Glutamatergic neuron (in vitro differentiated cells): ENCODE measurements around the gene VSIG10L. TPM values are rescaled to one million over a fixed set of nuclear protein-coding genes. Genes with fewer than 3 reads are reported as not detected.
A peak's percentile ranks its signal among the peaks of the same experiment; 100 is the strongest.

Source experiments
- DNase-seq: peaks from one replicate; pipeline ENCODE4 v3.0.0; 2022
- H3K27ac Mint-ChIP-seq: one replicate; pipeline ENCODE4 v1.8.0; 2020; ENCODE audit warnings: mild to moderate bottlenecking, mixed read lengths, inconsistent platforms; ENCODE audit not compliant: unreplicated experiment
- H3K27me3 Mint-ChIP-seq: one replicate; pipeline ENCODE4 v1.8.0; 2020; ENCODE audit warnings: mild to moderate bottlenecking, moderate library complexity, mixed read lengths, inconsistent platforms; ENCODE audit not compliant: unreplicated experiment
- H3K36me3 Mint-ChIP-seq: one replicate; pipeline ENCODE4 v1.8.0; 2020; ENCODE audit warnings: mild to moderate bottlenecking, mixed read lengths, inconsistent platforms; ENCODE audit not compliant: unreplicated experiment
- H3K4me1 Mint-ChIP-seq: one replicate; pipeline ENCODE4 v1.8.0; 2020; ENCODE audit warnings: mild to moderate bottlenecking, low read depth, mixed read lengths, inconsistent platforms; ENCODE audit not compliant: unreplicated experiment
- H3K4me3 Mint-ChIP-seq: one replicate; pipeline ENCODE4 v1.8.0; 2020; ENCODE audit warnings: mild to moderate bottlenecking, mixed read lengths, inconsistent platforms; ENCODE audit not compliant: unreplicated experiment
- H3K9me3 Mint-ChIP-seq: one replicate; pipeline ENCODE4 v1.8.0; 2020; ENCODE audit warnings: mild to moderate bottlenecking, moderate library complexity, mixed read lengths, inconsistent platforms; ENCODE audit not compliant: unreplicated experiment
- total RNA-seq: library from RNA; stranded (reverse); fragmentation: NEBNext Ultra II Directional; extraction: Animal tissue kit (Norgen Biotek cat#: 25700); gene quantifications from one replicate; pipeline ENCODE4 v1.2.1, GENCODE V29; 2021; ENCODE audit not compliant: unreplicated experiment
- TF ChIP-seq, protein P1 (sequence below): fragments of 200-600 bp; sonication (generic); IDR thresholded peaks from one replicate; pipeline ENCODE4 v1.5.0; 2021; ENCODE audit not compliant: partially characterized antibody, unreplicated experiment

Gene VSIG10L
- total RNA-seq, 1 donor from 2014 or later, result 3.5 TPM

GRCh38 chr19:51357952-51358351 is 16.0 kb upstream of the VSIG10L start:
- Mint-ChIP-seq H3K27ac (no peak overlapping the region), H3K9me3 (peaks cover 12% of the 10 kb centered on the region), H3K4me1 (peaks cover 5% of the 10 kb centered on the region), H3K36me3 (no peaks in the 10 kb centered on the region), H3K27me3 (peaks cover 1% of the 10 kb centered on the region), H3K4me3 (no peak overlapping the region)
- no peak for DNase-seq
- TF ChIP-seq, protein P1, sequence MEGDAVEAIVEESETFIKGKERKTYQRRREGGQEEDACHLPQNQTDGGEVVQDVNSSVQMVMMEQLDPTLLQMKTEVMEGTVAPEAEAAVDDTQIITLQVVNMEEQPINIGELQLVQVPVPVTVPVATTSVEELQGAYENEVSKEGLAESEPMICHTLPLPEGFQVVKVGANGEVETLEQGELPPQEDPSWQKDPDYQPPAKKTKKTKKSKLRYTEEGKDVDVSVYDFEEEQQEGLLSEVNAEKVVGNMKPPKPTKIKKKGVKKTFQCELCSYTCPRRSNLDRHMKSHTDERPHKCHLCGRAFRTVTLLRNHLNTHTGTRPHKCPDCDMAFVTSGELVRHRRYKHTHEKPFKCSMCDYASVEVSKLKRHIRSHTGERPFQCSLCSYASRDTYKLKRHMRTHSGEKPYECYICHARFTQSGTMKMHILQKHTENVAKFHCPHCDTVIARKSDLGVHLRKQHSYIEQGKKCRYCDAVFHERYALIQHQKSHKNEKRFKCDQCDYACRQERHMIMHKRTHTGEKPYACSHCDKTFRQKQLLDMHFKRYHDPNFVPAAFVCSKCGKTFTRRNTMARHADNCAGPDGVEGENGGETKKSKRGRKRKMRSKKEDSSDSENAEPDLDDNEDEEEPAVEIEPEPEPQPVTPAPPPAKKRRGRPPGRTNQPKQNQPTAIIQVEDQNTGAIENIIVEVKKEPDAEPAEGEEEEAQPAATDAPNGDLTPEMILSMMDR, result no peak

DNA sequence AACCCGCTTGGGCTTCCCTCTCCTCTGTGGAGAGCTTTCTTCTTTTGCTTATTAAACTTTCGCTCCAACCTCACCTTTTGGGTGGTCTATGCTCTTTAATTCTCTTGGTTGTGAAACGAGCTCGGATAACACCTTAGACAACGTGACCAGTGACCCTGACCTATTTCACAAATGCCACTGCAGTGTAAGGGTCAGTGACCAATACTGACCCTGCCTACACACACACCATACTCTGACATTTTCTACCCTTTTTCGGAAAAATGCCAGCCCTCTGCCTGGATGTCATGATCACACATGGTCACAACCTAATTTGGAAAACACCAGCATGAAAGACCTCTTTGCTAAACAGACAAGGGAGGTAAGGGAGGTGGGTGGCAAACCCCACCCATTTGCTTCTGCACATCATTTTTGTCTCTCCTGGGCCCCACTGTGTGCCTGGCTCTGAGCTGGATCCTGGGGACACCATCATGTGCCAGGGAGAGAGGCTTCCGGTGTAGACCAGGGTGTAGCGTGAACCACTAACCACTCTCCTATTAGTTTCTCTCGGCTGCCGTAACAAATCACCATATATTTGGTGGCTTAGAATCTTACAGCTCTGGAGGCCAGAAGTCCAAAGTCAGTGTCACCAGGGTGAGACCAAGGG is 14.3 kb upstream of the VSIG10L start:
- Mint-ChIP-seq H3K4me1 (peaks cover 5% of the 10 kb centered on the region), H3K27me3 (peaks cover 3% of the 10 kb centered on the region), H3K9me3 (peaks cover 15% of the 10 kb centered on the region), H3K36me3 (peaks cover 11% of the 10 kb centered on the region), H3K27ac (no peak overlapping the region), H3K4me3 (peak overlapping the region; percentile 42)
- DNase-seq, result no peak
- TF ChIP-seq, protein P1, result no peak

DNA sequence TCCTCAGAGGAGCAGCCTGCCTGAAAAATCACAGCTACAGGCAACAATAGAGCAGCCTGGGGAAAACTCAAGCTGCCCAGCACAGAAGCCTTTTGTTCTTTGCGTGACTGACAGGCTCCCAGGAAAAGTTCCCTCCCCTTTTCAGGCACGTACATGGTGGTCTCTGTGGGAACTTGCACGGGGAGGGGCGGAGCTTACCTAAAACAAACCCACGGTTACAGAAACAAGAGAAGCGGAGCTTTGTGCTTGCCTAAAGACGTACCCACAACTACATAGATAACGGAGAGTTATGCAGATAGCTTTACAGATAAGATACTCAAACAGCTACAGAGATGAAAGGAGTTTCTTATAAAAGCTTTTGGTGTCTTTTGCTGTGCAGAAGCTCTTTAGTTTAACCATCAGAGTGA is 12.8 kb upstream of the VSIG10L start:
- H3K4me1 Mint-ChIP-seq, result peaks cover 5% of the 10 kb centered on the region
- TF ChIP-seq, protein P1, result no peak
- H3K36me3 Mint-ChIP-seq, result peaks cover 11% of the 10 kb centered on the region
- peak overlapping the region; percentile 93 for H3K27ac Mint-ChIP-seq
- H3K4me3 Mint-ChIP-seq, result peak overlapping the region; percentile 81
- peaks cover 17% of the 10 kb centered on the region for H3K9me3 Mint-ChIP-seq
- DNase-seq, result peak; percentile 61
- peaks cover 3% of the 10 kb centered on the region for H3K27me3 Mint-ChIP-seq

GRCh38 chr19:51354103-51354741 is 12.3 kb upstream of the VSIG10L start:
- Mint-ChIP-seq H3K4me1 (peaks cover 5% of the 10 kb centered on the region), H3K9me3 (peaks cover 15% of the 10 kb centered on the region), H3K27me3 (peaks cover 3% of the 10 kb centered on the region), H3K4me3 (peak overlapping the region; percentile 81), H3K27ac (peak overlapping the region; percentile 93), H3K36me3 (peaks cover 11% of the 10 kb centered on the region)
- DNase-seq, result peak; percentile 66
- TF ChIP-seq, protein P1, result no peak

DNA sequence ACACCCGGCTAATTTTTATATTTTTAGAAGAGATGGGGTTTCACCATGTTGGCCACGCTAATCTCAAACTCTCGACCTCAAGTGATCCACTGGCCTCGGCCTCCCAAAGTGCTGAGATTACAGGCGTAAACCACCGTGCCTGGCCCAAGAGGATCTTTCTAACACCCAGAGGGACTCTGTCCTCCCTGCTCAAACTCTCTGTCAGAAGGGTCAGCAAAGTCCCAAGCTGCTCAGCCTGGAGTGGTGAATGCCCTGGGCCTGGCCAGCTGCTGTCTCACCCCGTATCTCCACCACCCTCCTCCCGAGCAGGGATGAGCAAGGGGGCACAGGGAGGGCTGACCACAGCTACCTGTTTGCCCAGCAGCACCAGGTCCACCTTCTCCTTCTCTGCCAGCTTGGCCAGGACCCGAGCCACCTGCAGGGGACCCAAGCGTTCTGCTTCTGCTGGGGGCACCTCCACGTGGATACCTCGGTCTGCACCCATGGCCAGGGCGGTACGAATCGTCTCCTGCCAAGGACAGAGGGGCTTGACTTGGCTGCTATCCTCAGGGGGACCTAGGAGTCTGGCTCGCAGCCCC is 10.9 kb upstream of the VSIG10L start:
- DNase-seq, result no peak
- Mint-ChIP-seq H3K36me3 (peaks cover 11% of the 10 kb centered on the region), H3K4me3 (no peak overlapping the region), H3K27me3 (peaks cover 3% of the 10 kb centered on the region), H3K9me3 (peaks cover 15% of the 10 kb centered on the region), H3K4me1 (peaks cover 5% of the 10 kb centered on the region), H3K27ac (no peak overlapping the region)
- TF ChIP-seq, protein P1, result no peak
